Suprapubic skin (tissue), 4 donors: ENCODE measurements around the gene FAM131B. TPM values are rescaled to one million over a fixed set of nuclear protein-coding genes. Genes with fewer than 3 reads are reported as not detected.

Experiments
- DNase-seq, 2 donors: peaks; one replicate each; pipeline ENCODE4 v3.0.0-alpha.2; 2019; ENCODE audit warnings: low spot score in 2 of 2
- H3K27ac ChIP-seq: fragments of 200-600 bp; sonication (generic); one replicate; pipeline ENCODE4 v1.5.1; 2019
- H3K27me3 ChIP-seq: fragments of 200-600 bp; sonication (generic); one replicate; pipeline ENCODE4 v1.5.1; 2019
- H3K36me3 ChIP-seq: fragments of 200-600 bp; sonication (generic); one replicate; pipeline ENCODE4 v1.5.1; 2019
- H3K4me1 ChIP-seq: fragments of 200-600 bp; sonication (generic); one replicate; pipeline ENCODE4 v1.5.1; 2019
- H3K4me3 ChIP-seq: fragments of 200-600 bp; sonication (generic); one replicate; pipeline ENCODE4 v1.5.1; 2019; ENCODE audit warnings: mild to moderate bottlenecking
- H3K9me3 ChIP-seq: fragments of 200-600 bp; sonication (generic); one replicate; pipeline ENCODE4 v1.5.1; 2019
- EP300 ChIP-seq: sonication (generic); formaldehyde crosslinking; IDR thresholded peaks from one replicate; pipeline ENCODE4 v1.6.1; 2017; ENCODE audit warnings: antibody characterized with exemption
- POLR2A ChIP-seq, 2 donors: fragments of 450-650 bp; IDR thresholded peaks; one replicate each; pipeline ENCODE4 v1.6.1; 2017; ENCODE audit warnings: antibody characterized with exemption in 2 of 2, mild to moderate bottlenecking in 2 of 2, moderate library complexity in 2 of 2
- POLR2AphosphoS5 ChIP-seq, 3 donors: sonication (generic); formaldehyde crosslinking; IDR thresholded peaks; one replicate each; pipeline ENCODE4 v1.6.1; 2017; ENCODE audit warnings: antibody characterized with exemption in 3 of 3
- WGBS: methylation state at CpG from one replicate; pipeline ENCODE4 v1.1.5; 2018; 5-methylcytosine and 5-hydroxymethylcytosine counted together
- total RNA-seq, 4 donors: library from RNA; depleted of rRNA; stranded (reverse); fragments of >200 nt; gene quantifications; one replicate each; pipeline ENCODE4 v1.1.0, GENCODE V29; 2016
- TF ChIP-seq, protein P1 (sequence below), 2 donors: fragments of 200-600 bp in 1 of 2; fragments of 450-650 bp in 1 of 2; sonication (generic) in 1 of 2; IDR thresholded peaks; one replicate each; pipeline ENCODE4 v1.5.1; 2016 to 2019; ENCODE audit warnings: antibody characterized with exemption in 2 of 2, mild to moderate bottlenecking in 1 of 2, moderate library complexity in 1 of 2

FAM131B gene
- total RNA-seq, 4 donors from 2014 or later = 0.13 to 0.40 (median 0.19) TPM; not detected in 1

- DNase-seq = no peak
These were observed 10.9 kb downstream of the FAM131B start for GRCh38 chr7:143351574-143351973.

DNA sequence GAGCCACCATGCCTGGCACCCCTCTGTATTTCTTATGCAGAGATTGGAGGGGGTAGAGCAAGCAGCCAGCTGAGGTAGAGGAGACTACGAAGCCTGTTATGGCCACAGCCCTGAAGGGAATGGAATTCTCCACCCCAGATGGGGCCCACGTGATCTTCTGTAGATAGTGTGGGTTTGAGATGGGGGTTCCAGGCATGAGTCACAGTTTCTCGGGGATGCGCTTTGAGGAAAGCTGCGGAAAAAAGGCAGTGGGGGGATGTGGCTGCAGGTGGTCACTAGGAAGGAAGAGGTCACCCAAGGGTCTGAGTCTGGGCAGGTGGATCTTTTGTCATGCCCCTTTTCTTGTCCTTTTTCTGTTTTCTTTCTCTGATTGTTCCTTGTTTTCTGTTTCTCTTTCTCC is 11.5 kb downstream of the FAM131B start:
- Histone ChIP-seq H3K27me3 (peaks cover 25% of the 10 kb centered on the region), H3K4me1 (no peaks in the 10 kb centered on the region), H3K27ac (no peak overlapping the region), H3K9me3 (no peaks in the 10 kb centered on the region), H3K36me3 (no peaks in the 10 kb centered on the region), H3K4me3 (no peak overlapping the region)
- WGBS = 49% methylated on average over 5 of the region's 5 CpGs
- TF ChIP-seq EP300 = no peak
- no peak for TF ChIP-seq POLR2AphosphoS5 (IDR thresholded peaks at IDR 0.05)
- TF ChIP-seq POLR2A (IDR thresholded peaks at IDR 0.05) = no peak
- TF ChIP-seq, protein P1, sequence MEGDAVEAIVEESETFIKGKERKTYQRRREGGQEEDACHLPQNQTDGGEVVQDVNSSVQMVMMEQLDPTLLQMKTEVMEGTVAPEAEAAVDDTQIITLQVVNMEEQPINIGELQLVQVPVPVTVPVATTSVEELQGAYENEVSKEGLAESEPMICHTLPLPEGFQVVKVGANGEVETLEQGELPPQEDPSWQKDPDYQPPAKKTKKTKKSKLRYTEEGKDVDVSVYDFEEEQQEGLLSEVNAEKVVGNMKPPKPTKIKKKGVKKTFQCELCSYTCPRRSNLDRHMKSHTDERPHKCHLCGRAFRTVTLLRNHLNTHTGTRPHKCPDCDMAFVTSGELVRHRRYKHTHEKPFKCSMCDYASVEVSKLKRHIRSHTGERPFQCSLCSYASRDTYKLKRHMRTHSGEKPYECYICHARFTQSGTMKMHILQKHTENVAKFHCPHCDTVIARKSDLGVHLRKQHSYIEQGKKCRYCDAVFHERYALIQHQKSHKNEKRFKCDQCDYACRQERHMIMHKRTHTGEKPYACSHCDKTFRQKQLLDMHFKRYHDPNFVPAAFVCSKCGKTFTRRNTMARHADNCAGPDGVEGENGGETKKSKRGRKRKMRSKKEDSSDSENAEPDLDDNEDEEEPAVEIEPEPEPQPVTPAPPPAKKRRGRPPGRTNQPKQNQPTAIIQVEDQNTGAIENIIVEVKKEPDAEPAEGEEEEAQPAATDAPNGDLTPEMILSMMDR (IDR thresholded peaks at IDR 0.05) = no peak
- DNase-seq = no peak

More at GRCh38 chr7:143351574-143351973, 10.9 kb downstream of the FAM131B start:
- TF ChIP-seq POLR2AphosphoS5 (IDR thresholded peaks at IDR 0.05) (no peak), EP300 (no peak), POLR2A (IDR thresholded peaks at IDR 0.05) (no peak)
- TF ChIP-seq, protein P1 (IDR thresholded peaks at IDR 0.05) = no peak
- H3K27ac ChIP-seq = no peak overlapping the region
- WGBS = 83% methylated on average over 9 of the region's 9 CpGs
- no peaks in the 10 kb centered on the region for H3K9me3 ChIP-seq
- no peaks in the 10 kb centered on the region for H3K36me3 ChIP-seq
- no peak overlapping the region for H3K4me3 ChIP-seq
- no peaks in the 10 kb centered on the region for H3K4me1 ChIP-seq
- H3K27me3 ChIP-seq = peaks cover 20% of the 10 kb centered on the region

DNA sequence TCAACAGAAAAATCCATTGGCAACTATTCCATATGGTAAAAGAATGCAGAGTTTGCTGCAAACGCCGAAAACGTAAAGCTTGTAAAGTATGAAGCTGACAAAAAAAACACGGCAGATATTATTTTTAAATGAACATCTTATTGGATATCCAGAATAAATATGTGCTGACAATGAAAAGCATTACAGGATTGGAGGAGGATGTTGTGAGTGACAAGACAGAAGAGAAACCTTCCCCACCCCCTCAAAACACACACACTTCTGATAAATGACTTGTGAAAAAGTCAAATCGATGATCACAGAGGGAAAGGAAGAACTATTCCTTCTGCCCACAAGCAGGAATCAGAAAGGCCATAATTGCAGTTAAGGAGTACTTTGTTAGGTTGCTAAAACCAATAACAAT is 14.6 kb downstream of the FAM131B start:
- Histone ChIP-seq H3K4me1 (peaks cover 5% of the 10 kb centered on the region), H3K27ac (no peak overlapping the region), H3K4me3 (no peak overlapping the region), H3K9me3 (no peaks in the 10 kb centered on the region), H3K27me3 (peaks cover 29% of the 10 kb centered on the region), H3K36me3 (no peaks in the 10 kb centered on the region)
- no peak for TF ChIP-seq EP300
- no peak for TF ChIP-seq POLR2A (IDR thresholded peaks at IDR 0.05)
- TF ChIP-seq, protein P1 (IDR thresholded peaks at IDR 0.05) = no peak
- TF ChIP-seq POLR2AphosphoS5 (IDR thresholded peaks at IDR 0.05) = no peak
- no peak for DNase-seq
- 55% methylated on average over 5 of the region's 5 CpGs for WGBS

GRCh38 chr7:143346018-143346417 is 16.5 kb downstream of the FAM131B start:
- no peaks in the 10 kb centered on the region for H3K9me3 ChIP-seq
- peaks cover 5% of the 10 kb centered on the region for H3K4me1 ChIP-seq
- no peak overlapping the region for H3K27ac ChIP-seq
- TF ChIP-seq POLR2A (IDR thresholded peaks at IDR 0.05) (no peak), POLR2AphosphoS5 (IDR thresholded peaks at IDR 0.05) (no peak), EP300 (no peak)
- TF ChIP-seq, protein P1 (IDR thresholded peaks at IDR 0.05) = no peak
- no peak for DNase-seq
- no peak overlapping the region for H3K4me3 ChIP-seq
- H3K36me3 ChIP-seq = no peaks in the 10 kb centered on the region
- 86% methylated on average over 4 of the region's 4 CpGs for WGBS
- peaks cover 21% of the 10 kb centered on the region for H3K27me3 ChIP-seq

DNA sequence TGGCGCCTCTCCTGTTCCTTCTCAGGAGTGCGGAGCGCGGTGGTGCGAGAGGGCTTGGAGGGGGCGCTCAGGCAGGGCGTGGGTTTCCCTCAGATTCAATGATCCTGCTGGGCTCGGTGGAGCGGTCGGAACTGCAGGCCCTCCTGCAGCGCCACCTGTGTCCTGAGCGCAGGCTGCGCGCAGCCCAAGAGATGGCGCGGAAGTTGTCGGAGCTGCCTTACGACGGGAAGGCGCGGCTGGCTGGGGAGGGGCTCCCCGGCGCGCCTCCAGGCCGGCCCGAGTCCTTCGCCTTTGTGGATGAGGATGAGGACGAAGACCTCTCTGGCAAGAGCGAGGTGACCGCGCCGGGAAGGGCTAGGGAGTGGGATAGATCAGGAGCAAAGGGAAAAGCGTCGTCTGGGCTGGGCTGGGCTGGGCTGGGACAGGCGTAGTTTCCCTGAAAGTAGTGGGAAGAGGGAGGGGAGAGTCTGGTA is 17.0 kb downstream of the FAM131B start:
- Histone ChIP-seq H3K27me3 (peaks cover 18% of the 10 kb centered on the region), H3K9me3 (no peaks in the 10 kb centered on the region), H3K4me3 (peak overlapping the region; percentile 23), H3K27ac (no peak overlapping the region), H3K36me3 (no peaks in the 10 kb centered on the region), H3K4me1 (peaks cover 5% of the 10 kb centered on the region)
- no peak for DNase-seq
- WGBS = 9% methylated on average over 33 of the region's 35 CpGs
- TF ChIP-seq EP300 = no peak
- TF ChIP-seq, protein P1 (IDR thresholded peaks at IDR 0.05) = peak in 1 of 2 donors; percentile 55
- TF ChIP-seq POLR2A (IDR thresholded peaks at IDR 0.05) = no peak
- TF ChIP-seq POLR2AphosphoS5 (IDR thresholded peaks at IDR 0.05) = no peak
